Right lung (tissue), 5 donors: ENCODE measurements around the gene LEMD2. TPM values are rescaled to one million over a fixed set of nuclear protein-coding genes. Genes with fewer than 3 reads are reported as not detected.

Experiments
- DNase-seq, 2 donors: peaks; one replicate each; pipeline ENCODE4 v3.0.0-alpha.2; 2013
- polyA plus RNA-seq, 5 donors: library from polyadenylated mRNA; unstranded; fragments of 120-200 nt; gene quantifications; one replicate each; pipeline versions ENCODE4 v1.2.1 to v1.2.3, GENCODE V29; 2013; ENCODE audit warnings: inconsistent platforms in 1 of 5, low replicate concordance in 1 of 5; ENCODE audit not compliant: insufficient read length in 5 of 5, insufficient read depth in 1 of 5

The LEMD2 gene
- polyA plus RNA-seq, 5 donors = 66.0 to 80.1 (median 68.1) TPM

DNA sequence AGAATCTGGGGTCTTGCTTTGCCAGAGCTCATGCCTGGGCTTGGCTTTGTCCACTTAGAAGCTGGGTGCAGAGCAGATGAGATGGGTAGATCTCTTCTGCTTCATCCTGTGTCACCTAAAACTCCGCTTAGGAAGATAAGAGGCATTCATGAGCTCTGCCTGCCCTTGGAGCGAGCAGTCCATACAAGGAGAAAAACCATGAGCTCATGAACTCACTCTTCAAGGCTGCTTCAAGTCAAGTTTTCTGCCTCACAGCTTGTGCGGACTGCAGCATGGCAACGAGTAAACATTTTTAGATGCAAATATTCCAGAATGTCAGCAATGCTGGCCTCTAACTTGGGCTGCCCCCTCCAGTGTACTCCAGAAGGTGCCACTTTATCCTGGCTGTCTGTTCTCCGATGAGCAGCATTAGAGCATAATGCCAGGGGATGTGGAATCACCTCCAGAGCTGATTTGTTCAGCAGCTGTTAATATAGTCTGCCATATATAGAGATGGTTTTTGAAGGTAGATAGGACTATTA lies 66.8 kb downstream of the LEMD2 start:
- DNase-seq = no peak

DNA sequence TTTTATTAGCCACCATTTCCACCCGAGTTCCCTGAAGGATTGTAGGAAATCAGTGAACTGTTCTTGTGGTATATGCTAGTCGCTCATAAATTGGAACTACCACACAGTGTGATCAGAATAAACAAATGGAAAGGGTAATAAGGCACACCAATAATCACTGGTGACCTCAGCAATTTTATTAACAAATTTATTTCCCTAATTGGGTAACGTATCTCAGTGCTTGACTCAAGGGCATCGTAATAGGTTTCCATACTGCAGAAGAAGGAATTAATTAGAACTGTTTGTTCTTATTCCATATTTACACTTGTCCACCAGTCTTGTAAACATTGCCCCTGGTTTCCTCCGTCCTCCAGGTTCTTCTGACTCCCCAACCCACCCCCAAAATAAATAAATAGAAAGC lies 67.4 kb downstream of the LEMD2 start:
- no peak for DNase-seq

Other genes with a start within 250 kb of the LEMD2 start
- 10 to 100 TPM; 13.6 to 20.3 (median 16.8) TPM for gene BAK1, start 208.9 kb downstream of the LEMD2 start, polyA plus RNA-seq
- gene ITPR3, start 167.8 kb downstream of the LEMD2 start, polyA plus RNA-seq = 10 to 100 TPM; 56.2 to 87.2 (median 77.9) TPM
- gene UQCC2, start 77.4 kb downstream of the LEMD2 start, polyA plus RNA-seq = 10 to 100 TPM; 51.2 to 96.8 (median 57.2) TPM
- gene IP6K3, start 42.2 kb downstream of the LEMD2 start, polyA plus RNA-seq = 1 to 10 TPM; 2.4 to 5.5 (median 3.6) TPM
- not detected for gene MLN, start 14.9 kb upstream of the LEMD2 start, polyA plus RNA-seq